Measurements from ENCODE around the gene TECPR2.

Gene TECPR2

GRCh38 chr14:102479107-102479506 lies 116.4 kb downstream of the TECPR2 start:
- DNase-seq: no peak

- no peak for DNase-seq
Observed at GRCh38 chr14:102479777-102480176, 117.0 kb downstream of the TECPR2 start.

- no peak for DNase-seq
Observed at GRCh38 chr14:102481371-102481770, 118.6 kb downstream of the TECPR2 start.

GRCh38 chr14:102481791-102482238 lies 119.1 kb downstream of the TECPR2 start:
- DNase-seq: no peak

DNA sequence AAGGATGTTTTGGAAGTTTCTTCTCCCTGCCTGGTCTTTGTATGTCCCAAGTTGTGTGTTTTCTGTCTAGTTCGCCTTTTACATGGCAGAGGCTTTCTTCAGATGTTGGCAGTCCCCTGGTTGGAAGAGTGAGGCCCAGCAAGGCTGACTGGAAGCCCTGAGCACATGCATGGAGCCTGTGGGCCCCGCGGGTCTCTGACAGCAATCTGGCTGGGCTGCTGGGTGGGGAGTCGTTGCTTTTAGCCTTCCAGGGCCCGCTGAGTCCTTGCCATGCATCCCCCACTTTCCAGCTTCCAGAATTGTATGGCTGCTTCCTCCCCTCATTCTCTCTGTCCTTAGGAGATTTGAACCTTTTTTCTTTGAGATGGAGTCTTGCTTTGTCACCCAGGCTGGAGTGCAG lies 121.6 kb downstream of the TECPR2 start:
- no peak for DNase-seq

DNA sequence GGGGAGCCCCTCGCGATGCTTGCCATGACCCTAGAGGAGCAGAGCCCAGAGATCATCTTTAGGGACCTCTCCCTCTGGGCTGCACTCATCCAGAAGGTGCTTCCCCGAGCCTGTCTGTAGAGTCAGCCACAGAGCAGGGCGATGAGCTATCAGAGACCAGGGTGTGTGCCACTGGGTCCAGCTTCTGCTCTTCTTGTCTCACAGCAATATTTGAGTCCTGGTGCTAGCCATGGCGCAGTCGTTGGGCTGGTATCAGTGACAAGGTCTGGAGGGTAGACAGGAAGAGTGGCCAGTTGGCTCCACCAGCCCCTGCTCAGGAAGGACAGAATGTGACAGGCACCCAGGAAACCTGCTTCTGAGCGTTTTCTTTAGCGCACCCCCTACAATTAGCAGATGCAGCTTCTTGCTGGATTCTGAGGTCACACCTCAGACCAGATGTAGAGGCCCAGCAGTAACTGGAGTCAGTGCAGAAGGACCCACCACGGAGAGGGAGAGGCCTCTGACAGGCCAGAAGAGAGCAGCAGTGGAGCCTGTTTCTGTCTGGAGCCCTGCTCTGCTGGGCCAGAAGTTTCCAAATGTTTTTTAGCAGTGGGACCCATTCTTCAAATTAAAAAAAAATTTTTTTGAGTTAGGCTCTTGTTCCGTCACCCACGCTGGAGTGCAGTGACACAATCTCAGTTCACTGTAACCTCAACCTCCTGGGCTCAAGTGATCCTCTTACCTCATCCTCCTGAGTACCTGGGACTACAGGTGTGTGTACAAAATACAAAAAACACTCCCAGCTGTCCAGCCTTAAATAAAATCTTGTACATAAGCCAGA lies 123.2 kb downstream of the TECPR2 start:
- no peak for DNase-seq

GRCh38 chr14:102486513-102487203 lies 123.9 kb downstream of the TECPR2 start:
- no peak for DNase-seq

DNA sequence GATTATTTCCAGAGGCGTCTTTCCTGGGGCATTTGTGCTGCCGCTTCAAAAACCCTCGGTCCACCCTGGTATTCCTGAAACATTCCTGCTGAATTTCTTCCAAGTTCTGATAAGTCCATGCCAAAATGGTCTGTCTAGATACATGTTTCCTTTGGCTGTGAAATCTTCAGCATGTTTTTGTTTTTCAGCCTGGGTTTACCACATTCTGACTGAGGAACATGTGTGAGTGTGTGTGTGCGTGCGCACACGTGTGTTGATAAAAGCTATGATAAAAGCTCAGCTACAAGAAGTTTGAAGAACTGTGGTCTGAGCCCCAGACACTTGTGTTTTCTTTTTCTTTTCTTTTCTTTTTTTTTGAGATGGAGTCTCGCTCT lies 124.5 kb downstream of the TECPR2 start:
- no peak for DNase-seq

DNA sequence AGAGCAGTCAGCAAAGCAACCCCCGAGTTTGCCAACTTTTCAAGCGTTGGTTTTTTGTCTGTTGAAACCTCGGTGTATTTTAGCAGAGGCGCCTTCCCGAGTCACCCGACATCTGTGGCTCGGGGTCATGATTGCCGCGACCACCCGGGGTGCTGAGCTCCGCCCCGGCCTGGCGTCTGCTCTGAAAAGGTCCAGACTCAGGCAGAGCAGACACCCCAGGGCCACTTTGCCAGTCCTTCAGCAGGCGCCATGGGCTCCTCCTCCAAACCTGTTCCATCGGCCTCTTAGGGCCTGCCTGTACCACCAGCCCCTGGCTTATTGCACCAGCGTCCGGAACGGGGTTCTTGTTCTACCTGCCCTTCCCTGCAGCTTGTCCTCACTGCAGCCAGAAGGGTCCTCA lies 127.7 kb downstream of the TECPR2 start:
- no peak for DNase-seq

DNA sequence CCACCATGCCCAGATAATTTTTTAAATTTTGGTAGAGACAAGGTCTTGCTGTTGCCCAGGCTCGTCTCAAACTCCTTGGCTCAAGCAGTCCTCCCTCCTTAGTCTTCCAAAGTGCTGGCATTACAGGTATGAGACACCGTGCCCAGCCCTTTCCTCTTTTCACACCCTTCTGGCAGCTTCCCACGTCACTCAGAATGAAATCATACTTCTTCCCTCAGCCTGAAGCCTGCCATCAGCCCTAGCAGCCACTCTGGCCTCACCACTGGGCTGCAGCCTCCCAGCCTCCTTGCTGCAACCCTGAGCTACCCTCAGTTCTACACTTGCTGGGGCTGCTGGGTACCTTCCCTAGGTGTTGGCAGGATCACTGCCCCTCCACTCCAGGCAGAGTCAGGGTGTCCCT lies 128.6 kb downstream of the TECPR2 start:
- no peak for DNase-seq

DNA sequence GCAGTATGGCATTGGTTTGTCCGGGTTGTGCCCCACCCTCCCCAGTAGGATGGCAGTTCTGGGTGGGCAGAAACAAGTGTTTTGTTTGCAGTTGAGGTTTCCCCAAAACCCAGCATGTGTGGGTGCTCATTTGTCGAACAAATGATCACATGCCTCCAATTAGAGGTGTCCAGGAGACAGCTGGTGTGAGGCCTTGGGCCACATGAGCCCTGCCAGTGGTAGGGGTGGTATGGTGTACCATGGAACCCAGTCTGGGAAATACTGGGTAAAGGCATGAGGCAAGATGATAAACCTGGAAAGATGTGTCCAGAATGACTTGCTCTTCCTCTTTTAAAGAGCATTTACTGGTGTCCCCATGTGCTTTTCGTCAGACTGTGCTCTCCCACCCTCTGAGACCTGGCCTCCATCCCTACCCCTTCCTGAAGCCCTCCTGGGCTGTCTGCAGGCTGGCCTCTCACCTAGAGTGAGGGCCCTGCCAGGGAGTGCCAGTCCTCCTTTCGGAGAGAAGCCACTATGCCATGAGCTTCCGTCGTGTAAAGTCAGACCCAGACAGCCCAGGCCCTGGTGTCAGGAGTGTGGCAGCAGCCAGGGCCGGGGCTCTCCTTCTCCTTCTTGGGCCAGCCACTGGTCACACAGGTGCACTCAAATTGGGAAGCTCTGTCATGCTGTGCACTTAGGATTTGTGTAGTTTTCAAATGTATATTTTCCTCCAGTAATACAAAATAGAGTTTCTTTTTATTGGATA lies 129.2 kb downstream of the TECPR2 start:
- no peak for DNase-seq

- no peak for DNase-seq
Observed at GRCh38 chr14:102492531-102492910, 129.8 kb downstream of the TECPR2 start.

DNA sequence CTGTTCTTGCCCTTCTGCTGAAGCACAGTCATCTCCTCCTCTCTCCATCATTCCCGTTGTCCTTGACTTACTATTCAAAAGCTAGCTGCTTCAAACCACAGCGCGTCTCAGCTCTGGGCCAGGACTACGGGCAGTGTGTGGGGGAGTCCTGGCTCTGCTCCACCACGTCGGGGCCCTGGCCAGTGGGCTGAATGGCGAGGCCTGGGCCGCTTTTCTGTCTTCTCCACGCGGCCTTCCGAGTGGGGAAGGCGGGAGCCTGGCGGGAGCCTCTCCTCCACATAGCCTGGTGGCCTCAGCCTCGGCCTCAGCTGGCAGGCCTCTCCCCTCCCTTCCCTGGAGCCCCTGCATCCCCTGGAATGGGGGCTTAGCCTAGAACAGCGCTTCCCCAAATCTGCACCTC lies 130.4 kb downstream of the TECPR2 start:
- DNase-seq: no peak

DNA sequence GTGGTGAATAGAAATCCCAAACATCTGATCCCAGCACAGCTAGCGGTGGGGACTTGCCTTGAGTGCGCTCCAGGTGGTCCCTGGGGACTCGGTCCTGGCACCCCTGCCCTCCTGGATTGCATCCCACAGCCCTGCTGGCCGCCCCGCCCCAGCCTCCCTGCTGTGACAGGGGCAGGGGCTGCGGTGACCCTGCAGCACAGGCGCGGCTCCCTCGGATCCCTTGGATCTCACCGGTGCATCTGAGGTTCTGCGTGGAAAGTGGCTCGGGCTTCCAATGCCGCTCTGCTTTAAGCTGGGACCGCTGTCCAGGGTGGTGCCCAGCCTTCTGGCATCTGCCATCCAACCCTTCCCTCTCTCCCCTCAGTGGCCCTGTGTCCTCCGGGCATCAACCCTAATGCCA lies 130.8 kb downstream of the TECPR2 start:
- no peak for DNase-seq

- no peak for DNase-seq
Observed at GRCh38 chr14:102495491-102496330, 133.0 kb downstream of the TECPR2 start.

- DNase-seq: no peak
Observed at GRCh38 chr14:102496331-102496691, 133.6 kb downstream of the TECPR2 start.

GRCh38 chr14:102496958-102497744 lies 134.4 kb downstream of the TECPR2 start:
- DNase-seq: no peak

GRCh38 chr14:102497998-102498677 lies 135.4 kb downstream of the TECPR2 start:
- DNase-seq: no peak

DNA sequence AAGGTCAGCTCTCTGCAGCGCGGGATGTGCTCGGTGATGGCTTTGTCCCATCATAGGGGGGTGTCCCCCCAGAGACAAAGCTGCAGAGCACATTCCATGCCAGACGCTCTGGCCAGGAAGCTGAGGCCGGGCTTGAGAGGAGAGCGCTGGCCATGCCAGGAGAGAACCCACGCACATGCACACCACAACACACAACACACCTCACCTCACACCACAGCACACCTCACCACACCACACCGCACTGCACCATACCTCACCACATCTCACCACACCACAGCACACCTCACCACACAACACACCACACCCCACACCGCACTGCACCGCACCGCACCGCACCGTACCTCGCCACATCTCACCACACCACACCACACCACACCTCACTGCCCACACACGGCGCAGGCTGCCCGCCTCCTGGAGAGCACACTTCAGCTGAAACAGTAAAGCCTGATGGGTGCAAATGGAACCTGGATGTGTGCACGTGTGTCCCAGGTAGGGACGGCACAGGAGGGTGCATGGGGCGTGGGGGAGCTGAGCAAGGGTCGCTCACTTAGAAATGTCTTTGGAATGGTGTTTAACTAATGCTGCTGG lies 136.0 kb downstream of the TECPR2 start:
- DNase-seq: no peak

- DNase-seq: no peak
Observed at GRCh38 chr14:102499401-102500157, 136.8 kb downstream of the TECPR2 start.
